ENCODE measurements around the gene DPH2.

Gene DPH2

GRCh38 chr1:43936431-43937151 is 33.2 kb upstream of the DPH2 start:
- Mint-ChIP-seq H3K4me3 (peak overlapping the region; percentile 61), H3K27me3 (peaks cover 16% of the 10 kb centered on the region), H3K27ac (no peak overlapping the region), H3K36me3 (peaks cover 10% of the 10 kb centered on the region), H3K4me1 (peaks cover 15% of the 10 kb centered on the region), H3K9me3 (no peaks in the 10 kb centered on the region)
- no peak for DNase-seq (ENCODE audit: low spot score in 2 of 2)
- ATAC-seq (ENCODE audit: low read depth) = peak; percentile 39

- no peak overlapping the region for H3K27ac Mint-ChIP-seq
These were observed 32.5 kb upstream of the DPH2 start for GRCh38 chr1:43937179-43937865.

GRCh38 chr1:43938383-43938782 is 31.4 kb upstream of the DPH2 start:
- peaks cover 11% of the 10 kb centered on the region for H3K36me3 Mint-ChIP-seq
- H3K4me3 Mint-ChIP-seq = no peak overlapping the region
- ATAC-seq (ENCODE audit: low read depth) (no peak), DNase-seq (ENCODE audit: low spot score in 2 of 2) (no peak)
- peaks cover 16% of the 10 kb centered on the region for H3K4me1 Mint-ChIP-seq
- H3K9me3 Mint-ChIP-seq = no peaks in the 10 kb centered on the region
- H3K27ac Mint-ChIP-seq = no peak overlapping the region
- peaks cover 8% of the 10 kb centered on the region for H3K27me3 Mint-ChIP-seq

More at GRCh38 chr1:43937179-43937865, 32.5 kb upstream of the DPH2 start:
- ATAC-seq (ENCODE audit: low read depth) (no peak), DNase-seq (ENCODE audit: low spot score in 2 of 2) (no peak)
- Mint-ChIP-seq H3K36me3 (peaks cover 12% of the 10 kb centered on the region), H3K9me3 (no peaks in the 10 kb centered on the region), H3K4me3 (no peak overlapping the region), H3K4me1 (peaks cover 15% of the 10 kb centered on the region), H3K27me3 (peaks cover 16% of the 10 kb centered on the region)

- Mint-ChIP-seq H3K9me3 (no peaks in the 10 kb centered on the region), H3K36me3 (peaks cover 11% of the 10 kb centered on the region), H3K4me1 (peaks cover 13% of the 10 kb centered on the region), H3K27me3 (peaks cover 4% of the 10 kb centered on the region), H3K27ac (no peak overlapping the region), H3K4me3 (no peak overlapping the region)
- no peak for DNase-seq (ENCODE audit: low spot score in 2 of 2)
- ATAC-seq (ENCODE audit: low read depth) = no peak
These were observed 30.8 kb upstream of the DPH2 start for GRCh38 chr1:43938892-43939587.

GRCh38 chr1:43942411-43942810 is 27.4 kb upstream of the DPH2 start:
- no peaks in the 10 kb centered on the region for H3K9me3 Mint-ChIP-seq
- no peak overlapping the region for H3K27ac Mint-ChIP-seq
- peaks cover 11% of the 10 kb centered on the region for H3K36me3 Mint-ChIP-seq
- ATAC-seq (ENCODE audit: low read depth) (no peak), DNase-seq (ENCODE audit: low spot score in 2 of 2) (no peak)
- no peak overlapping the region for H3K4me3 Mint-ChIP-seq
- H3K4me1 Mint-ChIP-seq = peaks cover 23% of the 10 kb centered on the region
- no peaks in the 10 kb centered on the region for H3K27me3 Mint-ChIP-seq

- peaks cover 23% of the 10 kb centered on the region for H3K4me1 Mint-ChIP-seq
- peak overlapping the region; percentile 59 for H3K4me3 Mint-ChIP-seq
- peaks cover 8% of the 10 kb centered on the region for H3K36me3 Mint-ChIP-seq
- no peak for ATAC-seq (ENCODE audit: low read depth)
- no peaks in the 10 kb centered on the region for H3K27me3 Mint-ChIP-seq
- no peak overlapping the region for H3K27ac Mint-ChIP-seq
- no peaks in the 10 kb centered on the region for H3K9me3 Mint-ChIP-seq
- DNase-seq (ENCODE audit: low spot score in 2 of 2) = no peak
These were observed 24.9 kb upstream of the DPH2 start for GRCh38 chr1:43944860-43945259.

- no peak for DNase-seq (ENCODE audit: low spot score in 2 of 2)
- Mint-ChIP-seq H3K36me3 (peaks cover 10% of the 10 kb centered on the region), H3K4me1 (peaks cover 28% of the 10 kb centered on the region), H3K4me3 (peak overlapping the region; percentile 95), H3K27ac (peak overlapping the region; percentile 97), H3K27me3 (no peaks in the 10 kb centered on the region), H3K9me3 (no peaks in the 10 kb centered on the region)
- ATAC-seq (ENCODE audit: low read depth) = no peak
These were observed 24.1 kb upstream of the DPH2 start for GRCh38 chr1:43945674-43946235.

- ATAC-seq (ENCODE audit: low read depth) = peak; percentile 92
- peaks cover 34% of the 10 kb centered on the region for H3K4me1 Mint-ChIP-seq
- H3K4me3 Mint-ChIP-seq = peak within 1 kb of the TSS; percentile 95
- peak within 1 kb of the TSS; percentile 97 for H3K27ac Mint-ChIP-seq
- H3K9me3 Mint-ChIP-seq = no peaks in the 10 kb centered on the region
- peak; percentile 96 to 100 for DNase-seq (ENCODE audit: low spot score in 2 of 2)
- H3K27me3 Mint-ChIP-seq = no peaks in the 10 kb centered on the region
- H3K36me3 Mint-ChIP-seq = peaks cover 11% of the 10 kb centered on the region
These were observed 23.4 kb upstream of the DPH2 start, which contains the start of gene IPO13 for GRCh38 chr1:43946236-43947060. Gene IPO13 (plus strand): TSS chr1:43946950. CDS start chr1:43947601, 651 bp downstream.

GRCh38 chr1:43947061-43947873 is 22.5 kb upstream of the DPH2 start:
- H3K4me3 Mint-ChIP-seq = peak overlapping the region; percentile 95
- H3K27ac Mint-ChIP-seq = peak overlapping the region; percentile 97
- H3K27me3 Mint-ChIP-seq = no peaks in the 10 kb centered on the region
- H3K9me3 Mint-ChIP-seq = no peaks in the 10 kb centered on the region
- H3K4me1 Mint-ChIP-seq = peaks cover 34% of the 10 kb centered on the region
- H3K36me3 Mint-ChIP-seq = peaks cover 9% of the 10 kb centered on the region
- peak; percentile 2 for ATAC-seq (ENCODE audit: low read depth)
- no peak for DNase-seq (ENCODE audit: low spot score in 2 of 2)

GRCh38 chr1:43947874-43948437 is 21.9 kb upstream of the DPH2 start:
- Mint-ChIP-seq H3K9me3 (no peaks in the 10 kb centered on the region), H3K27ac (peak overlapping the region; percentile 97)

GRCh38 chr1:43949678-43950077 is 20.1 kb upstream of the DPH2 start:
- Mint-ChIP-seq H3K36me3 (peaks cover 6% of the 10 kb centered on the region), H3K4me3 (no peak overlapping the region), H3K27me3 (no peaks in the 10 kb centered on the region), H3K9me3 (no peaks in the 10 kb centered on the region), H3K4me1 (peaks cover 30% of the 10 kb centered on the region), H3K27ac (no peak overlapping the region)
- ATAC-seq (ENCODE audit: low read depth) (no peak), DNase-seq (ENCODE audit: low spot score in 2 of 2) (no peak)

More at GRCh38 chr1:43947874-43948437, 21.9 kb upstream of the DPH2 start:
- DNase-seq (ENCODE audit: low spot score in 2 of 2) = no peak
- peaks cover 6% of the 10 kb centered on the region for H3K36me3 Mint-ChIP-seq
- H3K4me3 Mint-ChIP-seq = peak overlapping the region; percentile 95
- no peak for ATAC-seq (ENCODE audit: low read depth)
- H3K27me3 Mint-ChIP-seq = no peaks in the 10 kb centered on the region
- H3K4me1 Mint-ChIP-seq = peaks cover 30% of the 10 kb centered on the region

Data from memory B cell (primary cell).